WTC11 (cell line): Measurements from ENCODE around the gene RAB3D.

Source experiments
- CTCF ChIP-seq: fragments of 200-600 bp; IDR thresholded peaks from 2 replicates; pipeline ENCODE4 v1.8.0; 2022; ENCODE audit warnings: antibody characterized with exemption
- NFYB ChIP-seq: sonication (generic); formaldehyde crosslinking; conservative IDR thresholded peaks from 2 replicates; pipeline ENCODE4 v1.8.0; 2022; ENCODE audit warnings: low read depth, missing genetic modification reagents
- TP53 ChIP-seq: sonication (generic); formaldehyde crosslinking; IDR thresholded peaks from 2 replicates; pipeline ENCODE4 v1.8.1; 2023; ENCODE audit warnings: mild to moderate bottlenecking, missing genetic modification reagents

- TF ChIP-seq CTCF, result no peak
- TF ChIP-seq NFYB (CRISPR knock-in tag), result no peak
- TF ChIP-seq TP53 (CRISPR knock-in tag), result no peak
Measured at GRCh38 chr19:11363881-11364280, 24.4 kb upstream of the RAB3D start.
